CD4-positive, alpha-beta T cell treated with Interleukin-4 for 1 hour (primary cell): ENCODE results near the gene FADS1.

Experiments used
- DNase-seq, 2 donors: peaks; one replicate each; pipeline ENCODE4 v3.0.0-alpha.2; 2020 to 2022

Gene FADS1

DNA sequence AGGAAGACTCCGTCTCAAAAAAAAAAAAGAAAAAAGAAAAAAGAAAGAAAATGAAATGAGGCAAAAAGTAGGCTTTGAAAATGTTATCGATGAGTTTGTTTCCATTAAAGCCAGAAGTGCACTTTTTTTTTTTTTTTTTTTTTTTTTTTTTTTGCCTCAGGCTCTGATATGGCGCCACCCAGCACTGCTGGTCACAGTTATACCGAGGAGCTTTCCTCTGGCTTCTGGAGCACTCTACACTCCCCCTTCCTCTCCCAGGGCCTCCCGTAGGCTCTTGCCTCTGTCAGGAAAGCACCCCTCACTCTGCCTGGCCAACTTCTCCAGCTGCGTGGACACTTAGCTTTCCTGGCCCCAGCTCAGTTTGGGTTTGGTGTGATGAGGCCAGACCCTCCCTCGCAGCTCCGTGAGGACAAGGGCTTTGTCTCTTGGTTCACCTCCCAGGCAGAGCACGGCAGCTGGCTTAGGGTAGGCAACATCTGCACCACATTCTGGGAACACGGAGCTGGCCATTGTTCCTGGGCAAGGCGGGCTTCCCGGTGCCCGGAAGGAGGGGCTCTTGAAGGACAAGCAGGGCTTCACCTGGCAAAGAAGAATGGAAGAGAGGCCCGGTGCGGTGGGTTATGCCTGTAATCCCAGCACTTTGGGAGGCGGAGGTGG is 28.2 kb upstream of the FADS1 start:
- DNase-seq = no peak

GRCh38 chr11:61842528-61842820 is 25.7 kb upstream of the FADS1 start:
- DNase-seq = no peak

DNA sequence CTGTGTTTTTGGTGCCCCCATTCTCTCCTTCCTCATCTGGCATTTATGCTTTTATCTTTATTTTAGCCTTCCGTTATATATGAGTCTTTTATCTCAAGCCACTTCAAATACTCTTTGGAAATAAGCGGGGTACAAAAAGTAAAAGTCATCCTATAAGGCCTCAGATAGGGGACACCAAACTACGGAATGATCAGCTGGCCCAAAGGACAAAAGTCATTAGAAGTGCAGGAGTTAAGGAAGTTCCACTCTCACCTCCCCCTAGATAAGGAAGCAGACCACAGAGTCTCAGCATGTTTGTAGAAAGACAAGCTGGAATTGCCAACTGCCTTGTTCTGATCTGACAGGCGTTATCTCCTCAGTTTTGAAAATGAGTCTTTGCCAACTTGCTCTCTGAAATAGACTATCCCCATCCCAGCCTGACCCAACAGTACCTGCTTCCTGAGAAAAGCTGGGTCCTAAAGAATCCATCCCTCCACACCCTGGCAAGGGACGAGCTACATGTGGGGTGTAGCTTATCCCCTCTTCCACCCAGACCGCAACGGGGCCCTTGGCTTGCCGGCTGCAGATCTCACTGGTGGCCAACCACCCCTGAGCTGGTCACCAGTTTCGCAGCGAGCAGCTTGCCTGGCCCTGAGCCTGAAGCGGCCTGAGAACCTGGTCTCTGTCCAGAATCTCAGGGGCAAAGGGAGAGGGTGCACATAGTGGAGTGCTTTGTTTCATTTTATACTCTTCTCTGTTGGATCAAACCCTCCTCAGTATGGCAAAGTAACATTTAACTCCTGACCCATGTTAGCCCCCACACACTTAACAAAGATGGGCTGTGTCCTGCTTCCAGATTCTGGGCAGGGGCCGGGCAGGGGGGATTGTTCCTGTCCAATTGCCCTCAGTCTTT is 25.1 kb upstream of the FADS1 start:
- no peak for DNase-seq

GRCh38 chr11:61840371-61840770 is 23.6 kb upstream of the FADS1 start:
- DNase-seq = no peak

GRCh38 chr11:61839742-61840141 is 22.9 kb upstream of the FADS1 start:
- DNase-seq = no peak

DNA sequence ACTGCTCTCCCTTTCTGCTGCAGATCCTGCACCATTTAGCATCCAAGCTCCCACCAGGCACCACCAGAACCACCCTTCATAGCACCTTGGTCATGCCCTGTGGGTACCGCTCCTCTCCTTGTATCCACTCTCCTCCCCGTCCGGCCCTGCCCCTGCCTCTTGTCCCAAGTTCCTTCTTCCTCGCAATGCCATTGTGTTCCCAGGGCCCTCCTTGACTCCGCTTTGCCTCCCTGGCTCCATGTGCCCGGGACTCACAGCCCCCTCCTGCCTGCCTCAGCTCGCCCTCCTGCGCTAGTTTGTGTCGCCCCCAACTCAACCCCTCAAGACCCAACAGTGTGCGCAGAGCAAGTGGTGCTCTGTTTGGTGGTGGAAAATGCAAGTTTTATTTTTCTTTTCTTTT is 22.1 kb upstream of the FADS1 start:
- no peak for DNase-seq

- DNase-seq = no peak
These were observed 21.7 kb upstream of the FADS1 start for GRCh38 chr11:61838501-61838900.

GRCh38 chr11:61837411-61838005 is 20.7 kb upstream of the FADS1 start:
- no peak for DNase-seq

DNA sequence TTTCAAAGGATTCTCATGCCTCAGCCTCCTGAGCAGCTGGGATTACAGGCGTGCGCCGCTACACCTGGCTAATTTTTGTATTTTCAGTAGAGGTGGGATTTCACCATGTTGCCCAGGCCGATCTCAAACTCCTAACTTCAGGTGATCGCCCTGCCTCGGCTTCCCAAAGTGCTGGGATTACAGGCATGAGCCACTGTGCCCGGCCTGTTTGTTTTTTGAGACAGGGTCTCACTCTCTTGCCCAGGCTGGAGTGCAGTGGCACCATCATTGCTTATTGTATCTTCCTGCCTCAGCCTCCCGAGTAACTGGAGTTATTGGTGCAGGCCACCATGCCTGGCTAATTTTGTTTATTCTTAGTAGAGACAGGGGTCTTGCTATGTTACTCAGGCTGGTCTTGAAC is 19.4 kb upstream of the FADS1 start:
- no peak for DNase-seq

DNA sequence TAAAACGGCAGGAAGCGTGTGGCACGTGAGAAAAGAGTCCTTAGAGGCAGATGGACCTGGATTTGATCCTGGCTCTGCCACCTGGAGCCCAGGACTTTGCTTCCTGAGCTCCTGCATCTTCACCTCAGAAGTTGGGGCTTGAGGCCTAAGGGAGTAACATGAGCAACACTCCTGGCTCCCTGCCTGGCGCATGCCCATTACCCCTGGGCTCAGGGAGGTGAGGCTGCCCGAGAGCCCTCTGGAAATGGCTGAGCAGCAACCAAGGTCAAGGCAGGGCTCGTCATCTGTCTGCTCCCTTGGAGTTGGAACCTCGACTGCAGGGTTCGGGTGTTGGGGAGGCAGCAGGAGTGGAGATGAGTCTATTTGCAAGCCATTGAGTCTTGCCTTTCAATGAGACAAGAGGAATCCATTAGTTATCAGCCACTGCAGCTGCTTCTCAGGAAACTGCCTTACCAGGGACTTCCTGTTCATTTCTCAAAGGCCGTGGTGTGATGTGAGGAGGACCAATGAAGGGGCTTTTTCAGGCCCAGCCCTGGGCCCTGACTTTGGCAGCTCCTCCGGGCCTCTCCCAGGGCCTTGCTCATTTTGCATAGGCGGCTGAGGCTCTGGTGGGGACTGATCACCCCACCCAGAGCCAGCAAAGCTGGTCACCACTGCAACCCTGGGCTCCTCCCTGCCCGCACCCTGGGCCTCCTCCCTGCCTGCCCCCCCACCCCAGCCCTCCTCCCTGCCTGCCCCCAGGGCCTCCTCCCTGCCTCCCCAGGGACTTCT is 17.7 kb upstream of the FADS1 start:
- peak; percentile 69 to 70 for DNase-seq

GRCh38 chr11:61833926-61834277 is 17.1 kb upstream of the FADS1 start:
- DNase-seq = no peak

GRCh38 chr11:61833471-61833870 is 16.7 kb upstream of the FADS1 start:
- peak in 1 of 2 donors; percentile 29 for DNase-seq

DNA sequence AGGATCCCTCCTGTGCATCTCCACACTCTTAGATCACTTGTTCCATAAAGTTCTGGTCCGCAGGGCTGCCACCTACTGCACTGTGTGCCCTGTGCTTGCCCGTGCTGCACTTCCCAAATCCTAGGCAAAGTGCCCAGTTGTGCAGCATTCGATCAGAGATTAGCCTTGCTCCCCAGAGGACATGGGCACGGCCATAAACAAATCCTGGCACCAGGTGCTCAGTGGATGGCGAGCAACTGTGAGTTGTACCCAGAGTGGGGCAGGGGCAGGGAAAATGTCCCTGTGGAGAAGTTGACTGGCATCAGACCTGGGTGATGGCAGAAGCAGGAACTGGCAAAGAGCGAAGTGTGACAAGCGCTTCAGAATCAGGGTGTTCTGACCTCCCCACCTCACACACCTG is 16.0 kb upstream of the FADS1 start:
- DNase-seq = no peak

DNA sequence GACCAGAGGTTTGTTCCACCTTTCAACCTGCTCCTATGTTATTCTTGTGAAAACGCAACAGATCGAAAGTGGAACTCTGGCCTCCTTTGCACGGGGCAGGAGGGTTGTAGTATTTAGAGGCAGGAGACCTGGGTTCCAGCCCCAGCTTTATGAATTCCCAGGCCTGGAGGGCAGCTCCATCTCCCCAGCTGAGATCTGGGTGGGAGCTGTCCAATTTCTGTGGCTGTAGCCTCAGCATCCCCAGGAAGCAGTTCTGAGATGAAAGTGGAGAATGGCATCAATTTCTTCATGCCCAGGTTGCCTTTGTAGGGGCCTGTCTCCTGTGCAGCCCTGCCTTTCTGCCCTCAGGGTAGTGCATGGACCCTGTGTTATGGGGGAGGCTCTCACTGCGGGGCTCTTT is 15.4 kb upstream of the FADS1 start:
- no peak for DNase-seq

DNA sequence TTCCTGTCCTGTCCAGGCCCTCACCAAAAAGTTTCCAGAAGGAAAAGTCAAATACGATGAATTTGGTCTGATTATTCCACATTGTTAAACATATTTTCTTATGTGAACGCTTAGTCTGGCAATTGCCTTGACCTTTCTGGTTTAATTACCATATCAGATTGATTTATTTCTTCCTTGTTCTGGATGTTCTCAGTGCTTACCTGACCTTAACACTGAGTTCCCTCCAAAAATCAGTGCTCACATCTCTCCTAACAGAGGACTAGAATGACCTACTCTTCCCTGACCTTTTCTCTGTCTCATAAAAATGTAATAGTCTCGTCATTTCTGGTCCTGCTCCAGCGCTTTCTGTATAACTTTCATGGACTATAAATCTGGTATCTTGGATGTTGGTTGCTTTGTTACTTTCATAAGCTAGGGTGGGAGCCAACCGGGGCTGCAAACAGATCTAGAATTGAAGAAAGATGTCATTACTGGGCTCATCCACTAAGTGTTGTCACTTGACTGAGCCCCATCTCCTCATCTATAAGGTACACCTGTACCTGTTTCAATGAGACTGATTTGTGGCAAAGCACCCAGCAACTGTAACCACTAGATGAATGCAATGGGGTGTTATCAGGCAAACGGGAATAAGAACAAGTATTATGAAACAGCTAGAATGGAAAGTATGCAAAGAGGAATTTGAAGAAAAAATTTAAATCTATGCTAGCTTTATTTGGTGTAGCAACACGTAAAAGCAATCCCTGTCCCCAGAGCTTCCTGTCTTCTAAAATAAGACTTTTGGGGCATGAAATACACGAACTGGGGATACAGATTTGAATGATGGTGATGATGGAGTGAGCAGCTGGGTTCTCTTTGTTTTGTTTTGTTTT is 13.7 kb upstream of the FADS1 start:
- DNase-seq = no peak

- no peak for DNase-seq
These were observed 13.0 kb upstream of the FADS1 start for GRCh38 chr11:61829806-61830205.

GRCh38 chr11:61828629-61829407 is 12.0 kb upstream of the FADS1 start:
- DNase-seq = peak; percentile 15

DNA sequence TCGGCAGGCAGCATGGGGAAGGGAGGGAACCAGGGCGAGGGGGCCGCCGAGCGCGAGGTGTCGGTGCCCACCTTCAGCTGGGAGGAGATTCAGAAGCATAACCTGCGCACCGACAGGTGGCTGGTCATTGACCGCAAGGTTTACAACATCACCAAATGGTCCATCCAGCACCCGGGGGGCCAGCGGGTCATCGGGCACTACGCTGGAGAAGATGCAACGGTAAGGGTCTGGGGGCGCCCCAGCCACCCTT is 11.5 kb upstream of the FADS1 start:
- no peak for DNase-seq

DNA sequence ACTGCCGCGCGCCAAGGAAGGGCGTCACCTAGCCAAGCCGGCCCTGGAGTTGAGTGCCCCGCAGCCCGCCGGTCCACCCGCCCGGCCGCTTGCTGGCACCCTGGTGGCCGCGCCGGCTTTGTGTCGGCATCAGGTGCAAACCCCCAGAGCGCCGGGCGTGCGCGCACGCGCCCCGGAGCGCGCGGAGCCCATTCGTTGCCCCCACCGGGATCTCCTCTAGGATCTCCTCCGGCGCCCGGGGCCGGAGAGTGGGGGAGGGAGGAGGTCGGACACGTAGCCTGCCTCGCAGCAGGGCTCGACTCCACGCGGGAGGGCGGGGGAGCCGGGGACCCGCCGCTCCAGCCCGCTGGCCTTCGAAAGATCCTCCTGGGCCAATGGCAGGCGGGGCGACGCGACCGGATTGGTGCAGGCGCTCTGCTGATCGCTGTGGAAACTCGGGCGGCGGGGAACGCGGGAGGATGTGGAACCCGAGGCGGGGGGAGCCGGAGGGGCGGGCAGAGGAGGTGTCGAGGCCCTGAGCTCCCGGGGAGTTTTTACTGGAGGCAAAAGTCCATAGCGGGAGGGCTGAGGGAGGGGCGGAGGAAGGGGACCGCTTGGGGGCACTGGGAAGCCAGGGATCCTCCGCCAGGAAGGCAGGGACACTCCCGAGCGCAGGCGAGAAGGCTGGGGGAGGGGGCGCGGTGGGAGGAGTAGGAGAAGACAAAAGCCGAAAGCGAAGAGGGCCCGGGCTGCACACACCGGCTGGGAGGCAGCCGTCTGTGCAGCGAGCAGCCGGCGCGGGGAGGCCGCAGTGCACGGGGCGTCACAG is 11.0 kb upstream of the FADS1 start, which contains the start of gene FADS2:
TSS of gene FADS2 (plus strand) at position 730 of the 808 bp plus-strand sequence. CDS start 91 bp downstream, outside the sequence.
- peak; percentile 63 to 64 for DNase-seq

DNA sequence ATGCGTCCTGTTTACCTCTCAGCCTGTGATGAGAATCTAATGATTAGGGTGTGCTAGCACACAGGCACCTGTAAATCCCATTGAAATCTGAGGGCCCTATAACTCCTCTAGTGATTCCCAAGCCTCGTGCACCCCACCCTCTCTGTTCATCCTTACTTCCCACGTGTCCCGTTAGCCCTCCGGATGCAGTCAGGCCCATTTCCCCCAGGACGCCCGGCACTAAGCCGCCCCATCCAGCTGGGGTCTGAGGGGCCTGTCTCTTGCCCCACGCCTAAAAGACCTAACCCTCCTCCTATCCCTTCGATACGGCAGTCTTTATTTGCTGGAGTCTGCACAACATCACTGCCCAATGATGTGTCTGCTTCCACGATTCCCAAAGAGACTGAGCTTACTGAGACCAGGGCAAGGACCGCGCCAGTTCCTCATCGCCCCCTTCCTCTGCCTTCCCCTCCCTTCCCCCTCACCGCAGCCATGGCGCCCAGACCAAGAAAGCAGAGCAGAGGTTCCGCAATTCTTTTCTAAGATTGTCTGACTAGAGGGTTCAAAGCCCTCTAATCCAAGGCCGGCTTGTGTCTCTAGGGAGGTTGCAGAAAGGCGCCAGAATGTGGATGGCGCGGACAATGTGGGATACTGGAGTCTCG is 10.2 kb upstream of the FADS1 start:
- peak; percentile 5 to 36 for DNase-seq
